Neuron (in vitro differentiated cells): ENCODE results near the gene SMG9.

Experiments used
- H2AFZ ChIP-seq: one replicate; pipeline ENCODE4 v1.6.1; 2013; ENCODE audit warnings: low read depth, mild to moderate bottlenecking, inconsistent platforms, low read length, moderate library complexity
- H3K27me3 ChIP-seq: one replicate; pipeline ENCODE4 v1.6.1; 2013; ENCODE audit warnings: low read length; ENCODE audit not compliant: insufficient read depth
- H3K36me3 ChIP-seq: one replicate; pipeline ENCODE4 v1.6.1; 2013; ENCODE audit warnings: low read length; ENCODE audit not compliant: insufficient read depth
- H3K4me1 ChIP-seq: one replicate; pipeline ENCODE4 v1.6.1; 2013; ENCODE audit warnings: low read length; ENCODE audit not compliant: insufficient read depth
- H3K4me3 ChIP-seq: 2 replicates; pipeline ENCODE4 v1.5.1; 2013; ENCODE audit warnings: mild to moderate bottlenecking, low read length, moderate library complexity
- H3K9me3 ChIP-seq: one replicate; pipeline ENCODE4 v1.6.1; 2013; ENCODE audit warnings: low read length

The SMG9 gene

DNA sequence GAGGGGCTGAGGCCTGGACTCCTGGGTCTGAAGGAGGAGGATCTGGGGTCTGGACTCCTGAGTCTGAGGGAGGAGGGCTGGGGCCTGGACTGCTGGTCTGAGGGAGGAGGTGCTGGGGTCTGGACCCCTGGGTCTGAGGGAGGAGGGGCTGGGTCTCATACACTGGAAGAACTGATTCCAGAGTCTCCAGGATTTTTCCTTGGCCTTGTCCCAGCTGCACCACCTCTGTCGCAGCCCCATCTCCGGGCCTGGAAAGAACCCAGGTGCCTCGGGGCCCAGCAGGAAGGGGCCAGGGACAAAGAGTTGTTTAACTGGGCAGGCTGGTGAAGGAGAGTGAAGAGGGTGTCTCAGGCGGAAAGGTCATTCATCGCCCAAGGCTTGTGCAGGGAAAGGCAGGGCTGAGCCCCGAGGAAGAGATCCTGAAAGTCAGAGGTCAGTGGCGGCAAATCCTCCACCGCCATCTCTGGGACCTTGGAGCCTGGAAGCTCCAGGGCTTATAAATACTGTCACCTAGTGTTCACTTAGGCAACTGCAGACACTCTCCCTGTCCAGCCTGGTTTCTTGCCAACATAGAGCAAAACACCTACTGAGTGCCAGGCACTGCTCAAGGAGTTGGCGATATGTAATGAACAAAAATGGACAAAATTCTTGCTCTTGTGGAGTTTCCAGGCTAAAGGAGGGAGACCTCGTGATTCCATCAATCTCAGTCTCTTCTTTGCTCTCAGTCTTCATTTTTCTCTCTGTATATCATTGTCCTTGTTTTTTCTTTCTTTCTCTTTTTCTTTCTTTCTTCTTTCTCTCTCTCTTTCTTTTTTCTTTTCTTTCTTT lies 30.4 kb upstream of the SMG9 start:
- peak overlapping the region; percentile 20 for H3K4me3 ChIP-seq
- no peaks in the 10 kb centered on the region for H3K9me3 ChIP-seq
- no peaks in the 10 kb centered on the region for H3K27me3 ChIP-seq
- peaks cover 3% of the 10 kb centered on the region for H3K4me1 ChIP-seq
- peak overlapping the region; percentile 45 for H2AFZ ChIP-seq
- H3K36me3 ChIP-seq = no peaks in the 10 kb centered on the region

DNA sequence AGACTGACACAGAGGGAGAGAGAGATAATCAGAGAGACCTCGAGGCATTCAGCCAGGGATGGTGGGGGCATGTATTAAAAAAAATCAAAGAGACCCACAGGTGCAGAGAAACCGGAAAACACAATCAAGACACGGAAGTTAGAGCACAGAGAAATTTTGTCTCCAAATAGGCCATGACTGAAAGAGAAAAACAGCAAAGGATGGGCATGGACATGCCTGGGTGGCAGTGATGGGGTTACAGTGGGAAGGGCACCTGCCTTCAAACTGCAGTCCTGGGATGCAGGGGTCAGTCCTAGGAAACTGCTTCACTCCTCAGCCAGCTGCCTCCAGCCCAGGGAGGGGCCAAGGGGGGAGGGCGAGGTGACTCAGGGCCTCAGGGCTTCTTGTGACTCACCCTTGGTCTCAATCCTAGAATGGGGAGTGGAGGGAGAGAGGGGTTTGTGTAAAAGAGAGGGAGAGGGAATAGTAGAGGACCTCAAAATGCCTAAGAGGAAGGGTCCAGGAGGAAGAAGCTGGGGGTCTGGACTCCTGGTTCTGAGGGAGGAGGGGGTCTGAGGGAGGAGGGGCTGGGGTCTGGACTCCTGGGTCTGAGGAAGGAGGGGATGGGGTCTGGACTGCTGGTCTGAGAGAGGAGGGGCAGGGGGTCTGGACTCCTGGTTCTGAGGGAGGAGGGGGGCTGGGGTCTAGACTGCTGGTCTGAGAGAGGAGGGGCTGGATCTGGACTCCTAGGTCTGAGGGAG lies 29.6 kb upstream of the SMG9 start:
- no peaks in the 10 kb centered on the region for H3K36me3 ChIP-seq
- H2AFZ ChIP-seq = peak overlapping the region; percentile 45
- H3K4me3 ChIP-seq = no peak overlapping the region
- peaks cover 3% of the 10 kb centered on the region for H3K4me1 ChIP-seq
- H3K27me3 ChIP-seq = no peaks in the 10 kb centered on the region
- no peaks in the 10 kb centered on the region for H3K9me3 ChIP-seq

DNA sequence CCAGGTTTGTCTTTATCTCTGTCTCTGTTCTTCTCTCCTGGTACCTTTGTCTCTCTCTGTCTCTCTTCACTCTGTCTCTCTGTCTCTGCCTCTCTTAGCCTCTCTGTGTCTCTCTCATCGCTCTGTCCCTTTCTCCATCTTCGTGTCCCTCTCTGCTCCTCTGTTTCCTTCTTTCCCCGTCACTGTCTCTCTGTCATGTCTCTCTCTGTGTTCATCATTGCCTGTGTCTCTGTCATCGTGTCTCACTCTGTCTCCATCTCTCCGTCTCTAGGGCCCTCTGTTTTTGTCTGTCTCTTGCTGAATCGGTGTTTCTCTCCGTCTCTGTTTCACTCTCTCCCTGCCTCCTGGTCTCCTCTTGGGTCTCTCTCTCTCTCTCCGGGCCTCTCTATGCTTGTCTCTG lies 28.9 kb upstream of the SMG9 start:
- Histone ChIP-seq H3K27me3 (no peaks in the 10 kb centered on the region), H2AFZ (no peak overlapping the region), H3K36me3 (no peaks in the 10 kb centered on the region)

DNA sequence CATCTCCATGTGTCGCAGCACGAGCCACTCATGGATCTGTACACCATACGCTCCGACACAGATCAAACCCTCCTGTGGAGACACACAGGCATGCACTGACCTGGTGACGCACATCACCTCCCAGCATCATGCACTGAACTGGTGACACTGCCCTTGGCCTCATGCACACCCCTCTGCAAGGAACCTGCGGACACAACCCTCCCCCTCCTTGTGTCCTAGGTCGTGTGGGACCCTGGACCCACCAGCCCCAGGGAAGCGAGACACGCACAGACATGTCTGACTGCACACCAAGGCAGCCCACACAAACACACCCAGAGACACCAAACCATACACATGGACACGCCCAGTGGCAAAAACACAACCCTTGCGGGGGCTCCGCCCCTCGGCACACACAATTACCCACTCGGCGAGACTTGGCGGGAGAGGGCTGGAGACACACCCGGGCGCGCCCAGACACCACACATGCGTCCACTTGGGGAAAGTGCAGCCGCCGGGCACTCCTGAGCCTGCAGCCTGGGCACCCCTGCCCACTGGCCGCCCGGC lies 28.0 kb upstream of the SMG9 start:
- H3K36me3 ChIP-seq = no peaks in the 10 kb centered on the region
- H2AFZ ChIP-seq = no peak overlapping the region
- H3K4me1 ChIP-seq = peaks cover 5% of the 10 kb centered on the region
- no peaks in the 10 kb centered on the region for H3K27me3 ChIP-seq
- no peak overlapping the region for H3K4me3 ChIP-seq
- H3K9me3 ChIP-seq = no peaks in the 10 kb centered on the region

More for the DNA sequence above, 28.9 kb upstream of the SMG9 start:
- Histone ChIP-seq H3K4me3 (no peak overlapping the region), H3K4me1 (peaks cover 3% of the 10 kb centered on the region), H3K9me3 (no peaks in the 10 kb centered on the region)

- no peak overlapping the region for H3K4me3 ChIP-seq
- H3K36me3 ChIP-seq = no peaks in the 10 kb centered on the region
- no peaks in the 10 kb centered on the region for H3K27me3 ChIP-seq
- no peaks in the 10 kb centered on the region for H3K9me3 ChIP-seq
- H3K4me1 ChIP-seq = peaks cover 7% of the 10 kb centered on the region
- H2AFZ ChIP-seq = no peak overlapping the region
These were observed 27.5 kb upstream of the SMG9 start for GRCh38 chr19:43782311-43782660.

GRCh38 chr19:43781630-43782310 lies 27.0 kb upstream of the SMG9 start:
- H3K36me3 ChIP-seq = no peaks in the 10 kb centered on the region
- H3K4me1 ChIP-seq = peaks cover 7% of the 10 kb centered on the region
- no peaks in the 10 kb centered on the region for H3K27me3 ChIP-seq
- no peak overlapping the region for H2AFZ ChIP-seq
- no peaks in the 10 kb centered on the region for H3K9me3 ChIP-seq
- H3K4me3 ChIP-seq = no peak overlapping the region

GRCh38 chr19:43780706-43781525 lies 26.2 kb upstream of the SMG9 start, which contains the start of gene KCNN4:
Gene KCNN4 (minus strand): TSS chr19:43780973. CDS start chr19:43780861, 112 bp downstream.
- Histone ChIP-seq H3K36me3 (no peaks in the 10 kb centered on the region), H3K27me3 (no peaks in the 10 kb centered on the region), H2AFZ (no peak within 1 kb of the TSS), H3K4me1 (peaks cover 7% of the 10 kb centered on the region), H3K4me3 (no peak within 1 kb of the TSS), H3K9me3 (no peaks in the 10 kb centered on the region)

DNA sequence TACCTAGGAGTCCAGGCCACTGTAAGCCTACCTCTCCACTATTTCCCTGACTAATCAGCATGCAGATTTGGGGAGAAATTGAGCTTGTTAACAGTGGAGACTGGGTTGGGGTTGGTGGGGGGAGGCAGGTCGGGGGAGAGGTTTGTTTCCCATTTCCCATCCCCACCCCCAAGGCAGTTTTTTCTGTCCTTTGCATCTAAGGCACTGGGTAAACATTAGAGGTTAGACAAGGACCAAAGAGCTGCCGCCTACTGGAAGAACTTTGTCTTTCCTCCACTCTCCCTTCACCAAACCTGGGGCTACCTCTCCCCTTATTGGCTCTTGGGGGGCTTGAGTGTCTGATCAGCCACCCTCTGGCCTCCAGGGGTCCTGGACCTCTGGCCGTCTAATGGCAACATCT lies 25.1 kb upstream of the SMG9 start:
- Histone ChIP-seq H3K4me3 (no peak overlapping the region), H3K9me3 (no peaks in the 10 kb centered on the region), H3K27me3 (no peaks in the 10 kb centered on the region), H2AFZ (no peak overlapping the region), H3K4me1 (peaks cover 5% of the 10 kb centered on the region), H3K36me3 (no peaks in the 10 kb centered on the region)

- peaks cover 8% of the 10 kb centered on the region for H3K4me1 ChIP-seq
- H2AFZ ChIP-seq = no peak overlapping the region
- H3K27me3 ChIP-seq = peaks cover 4% of the 10 kb centered on the region
- no peak overlapping the region for H3K4me3 ChIP-seq
- no peaks in the 10 kb centered on the region for H3K36me3 ChIP-seq
- H3K9me3 ChIP-seq = no peaks in the 10 kb centered on the region
These were observed 24.5 kb upstream of the SMG9 start for GRCh38 chr19:43779147-43779819.

DNA sequence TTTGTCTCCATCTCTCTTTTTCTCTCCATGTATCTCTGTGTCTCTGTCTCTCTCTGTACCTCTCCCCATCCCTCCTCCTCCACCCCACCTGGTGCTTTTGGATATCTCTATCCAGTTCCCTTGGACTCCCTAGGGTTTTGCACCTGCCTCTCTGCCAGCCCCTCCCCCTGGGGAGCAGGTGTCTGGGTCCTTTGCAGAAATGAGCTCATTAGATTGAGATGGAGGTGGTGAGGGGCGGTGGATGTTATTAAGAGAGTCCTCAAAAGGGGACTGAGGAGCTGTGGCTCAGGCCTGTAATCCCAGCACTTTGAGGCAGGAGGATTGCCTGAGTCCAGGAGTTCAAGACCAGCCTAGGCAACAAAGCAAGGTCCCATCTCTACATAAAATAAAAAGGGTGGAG lies 23.9 kb upstream of the SMG9 start:
- Histone ChIP-seq H3K27me3 (peaks cover 10% of the 10 kb centered on the region), H3K36me3 (no peaks in the 10 kb centered on the region), H3K4me1 (peaks cover 11% of the 10 kb centered on the region), H3K9me3 (no peaks in the 10 kb centered on the region), H3K4me3 (no peak overlapping the region), H2AFZ (no peak overlapping the region)

GRCh38 chr19:43777163-43777695 lies 22.5 kb upstream of the SMG9 start:
- Histone ChIP-seq H2AFZ (no peak overlapping the region), H3K9me3 (no peaks in the 10 kb centered on the region), H3K27me3 (peaks cover 25% of the 10 kb centered on the region), H3K4me3 (no peak overlapping the region), H3K36me3 (no peaks in the 10 kb centered on the region), H3K4me1 (peaks cover 11% of the 10 kb centered on the region)

GRCh38 chr19:43776286-43776685 lies 21.5 kb upstream of the SMG9 start:
- Histone ChIP-seq H3K9me3 (no peaks in the 10 kb centered on the region), H2AFZ (no peak overlapping the region), H3K36me3 (no peaks in the 10 kb centered on the region), H3K4me1 (peaks cover 11% of the 10 kb centered on the region), H3K4me3 (no peak overlapping the region), H3K27me3 (peaks cover 31% of the 10 kb centered on the region)
